GM23338 (cell line): ENCODE data around the gene FBRSL1. TPM values are rescaled to one million over a fixed set of nuclear protein-coding genes. Genes with fewer than 3 reads are reported as not detected.

ENCODE experiments used
- ATAC-seq: fragments of 200-7000 bp; cut with Tn5 transposase; 3 replicates; pipeline ENCODE4 v1.9.1; 2020
- DNase-seq: peaks from one replicate; pipeline ENCODE4 v3.0.0-alpha.2; 2015; ENCODE audit warnings: low spot score
- H2AFZ ChIP-seq: fragments of 200-600 bp; sonication (generic); 2 replicates; pipeline ENCODE4 v1.8.0; 2016; ENCODE audit warnings: antibody characterized with exemption, mild to moderate bottlenecking, moderate library complexity
- H3F3A ChIP-seq: fragments of 200-600 bp; sonication (generic); replicated peaks from 2 replicates; pipeline ENCODE4 v1.8.0; 2017; ENCODE audit warnings: antibody characterized with exemption, mixed run types, low read depth
- H3K27ac ChIP-seq: fragments of 200-600 bp; sonication (generic); 2 replicates; pipeline ENCODE4 v1.6.1; 2016; ENCODE audit warnings: low read depth
- H3K27me3 ChIP-seq: fragments of 200-600 bp; sonication (generic); 2 replicates; pipeline ENCODE4 v1.8.0; 2016; ENCODE audit warnings: mild to moderate bottlenecking, mixed run types, moderate library complexity; ENCODE audit not compliant: insufficient read depth
- H3K36me3 ChIP-seq: fragments of 200-600 bp; sonication (generic); 2 replicates; pipeline ENCODE4 v1.8.0; 2016; ENCODE audit warnings: mild to moderate bottlenecking; ENCODE audit not compliant: insufficient read depth
- H3K4me1 ChIP-seq: fragments of 200-600 bp; sonication (generic); 2 replicates; pipeline ENCODE4 v1.8.0; 2016; ENCODE audit warnings: mild to moderate bottlenecking, moderate library complexity; ENCODE audit not compliant: insufficient read depth
- H3K4me2 ChIP-seq: fragments of 200-600 bp; sonication (generic); 2 replicates; pipeline ENCODE4 v1.7.1; 2017; ENCODE audit warnings: mixed run types
- H3K4me3 ChIP-seq: fragments of 200-600 bp; sonication (generic); 2 replicates; pipeline ENCODE4 v1.6.1; 2016; ENCODE audit warnings: mixed run types
- H3K79me2 ChIP-seq: fragments of 200-600 bp; sonication (generic); replicated peaks from 2 replicates; pipeline ENCODE4 v1.8.0; 2017; ENCODE audit warnings: mild to moderate bottlenecking; ENCODE audit not compliant: insufficient read depth
- H3K9me2 ChIP-seq: fragments of 200-600 bp; sonication (generic); 2 replicates; pipeline ENCODE4 v1.8.0; 2017; ENCODE audit not compliant: insufficient read depth
- H4K20me1 ChIP-seq: fragments of 200-600 bp; sonication (generic); replicated peaks from 2 replicates; pipeline ENCODE4 v1.8.0; 2017; ENCODE audit warnings: mild to moderate bottlenecking; ENCODE audit not compliant: insufficient read depth
- H3K27ac Mint-ChIP-seq: 2 replicates; pipeline ENCODE4 v1.8.0; 2020; ENCODE audit warnings: inconsistent platforms, mild to moderate bottlenecking, moderate library complexity, mixed read lengths
- H3K27me3 Mint-ChIP-seq: 3 replicates; pipeline ENCODE4 v1.8.0; 2022; ENCODE audit warnings: low read depth, mild to moderate bottlenecking, moderate library complexity, mixed read lengths, inconsistent platforms; ENCODE audit not compliant: insufficient read depth, poor library complexity
- H3K36me3 Mint-ChIP-seq: 3 replicates; pipeline ENCODE4 v1.8.0; 2021; ENCODE audit warnings: low read depth, mild to moderate bottlenecking, inconsistent platforms, moderate library complexity, mixed read lengths
- H3K4me1 Mint-ChIP-seq: 3 replicates; pipeline ENCODE4 v1.8.0; 2020; ENCODE audit warnings: mild to moderate bottlenecking, inconsistent platforms, mixed read lengths
- H3K4me3 Mint-ChIP-seq: 3 replicates; pipeline ENCODE4 v1.8.0; 2021; ENCODE audit warnings: moderate library complexity, mild to moderate bottlenecking, inconsistent platforms, mixed read lengths
- H3K9me3 Mint-ChIP-seq: 3 replicates; pipeline ENCODE4 v1.8.0; 2020; ENCODE audit warnings: moderate library complexity, mild to moderate bottlenecking, inconsistent platforms, mixed read lengths
- CREB1 ChIP-seq: fragments of 250-450 bp; sonication (Bioruptor Pico); IDR thresholded peaks from 2 replicates; pipeline ENCODE4 v1.5.0; 2020; ENCODE audit warnings: low read depth, mild to moderate bottlenecking, moderate library complexity
- JUNB ChIP-seq: IDR thresholded peaks from one replicate; pipeline ENCODE4 v1.6.1; 2016; ENCODE audit warnings: antibody characterized with exemption; ENCODE audit not compliant: unreplicated experiment
- NANOG ChIP-seq: IDR thresholded peaks from 2 replicates; pipeline ENCODE4 v1.6.1; 2016; ENCODE audit warnings: antibody characterized with exemption, borderline replicate concordance
- POLR2AphosphoS5 ChIP-seq: IDR thresholded peaks from 2 replicates; pipeline ENCODE4 v1.6.1; 2016; ENCODE audit warnings: antibody characterized with exemption, low read depth
- STAT1 ChIP-seq: IDR thresholded peaks from one replicate; pipeline ENCODE4 v1.6.1; 2016; ENCODE audit warnings: antibody characterized with exemption; ENCODE audit not compliant: unreplicated experiment
- ZNF331 ChIP-seq: fragments of 250-450 bp; sonication (Bioruptor Pico); IDR thresholded peaks from 2 replicates; pipeline ENCODE4 v1.5.0; 2020; ENCODE audit warnings: low read depth, mild to moderate bottlenecking, moderate library complexity
- polyA plus RNA-seq: library from polyadenylated mRNA; unstranded; fragments of >200 nt; fragmentation: Nextera tagmentation; extraction: Ambion mirVana; gene quantifications from 2 replicates; pipeline ENCODE4 v1.2.1, GENCODE V29; 2016
- total RNA-seq: library from RNA; depleted of rRNA; stranded (reverse); fragments of >200 nt; shearing (Covaris generic); gene quantifications from 2 replicates; pipeline ENCODE4 v1.2.3, GENCODE V29; 2014
- TF ChIP-seq, protein P1 (sequence below): fragments of 250-450 bp; sonication (Bioruptor Pico); IDR thresholded peaks from 2 replicates; pipeline ENCODE4 v1.5.0; 2020; ENCODE audit warnings: mild to moderate bottlenecking, moderate library complexity
- TF ChIP-seq, protein P2 (sequence below), 2 experiments: fragments of 200-600 bp in 1 of 2; sonication (generic) in 1 of 2; conservative IDR thresholded peaks; 2 replicates each; pipeline versions ENCODE4 v1.5.1 to v1.6.1; 2016 to 2017; ENCODE audit warnings: antibody characterized with exemption in 2 of 2, low read depth in 2 of 2, mild to moderate bottlenecking in 2 of 2, moderate library complexity in 1 of 2

FBRSL1 gene
- total and polyA plus RNA-seq, 2 experiments from 2014 or later = 37.8 to 89.8 TPM

DNA sequence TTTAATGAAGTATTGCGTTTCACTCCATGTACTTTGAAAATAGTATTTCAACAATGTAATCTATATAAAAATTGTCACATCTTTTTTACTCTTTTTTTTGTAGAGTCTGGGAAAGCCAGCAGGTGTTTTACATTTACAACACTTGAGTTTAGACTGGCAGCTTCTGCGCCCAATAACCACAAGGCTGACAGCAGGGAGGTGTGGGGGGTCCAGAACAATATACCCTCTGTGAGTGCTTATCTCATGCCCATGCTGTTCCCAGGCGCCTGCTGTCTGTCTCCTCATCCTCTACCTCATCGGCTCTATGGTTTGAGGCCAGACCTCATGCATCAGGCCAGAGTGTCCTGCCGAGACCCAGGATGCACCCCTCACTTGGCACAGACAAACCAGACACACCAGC, 24.9 kb downstream of the FBRSL1 start (continued):
- TF ChIP-seq, protein P1, sequence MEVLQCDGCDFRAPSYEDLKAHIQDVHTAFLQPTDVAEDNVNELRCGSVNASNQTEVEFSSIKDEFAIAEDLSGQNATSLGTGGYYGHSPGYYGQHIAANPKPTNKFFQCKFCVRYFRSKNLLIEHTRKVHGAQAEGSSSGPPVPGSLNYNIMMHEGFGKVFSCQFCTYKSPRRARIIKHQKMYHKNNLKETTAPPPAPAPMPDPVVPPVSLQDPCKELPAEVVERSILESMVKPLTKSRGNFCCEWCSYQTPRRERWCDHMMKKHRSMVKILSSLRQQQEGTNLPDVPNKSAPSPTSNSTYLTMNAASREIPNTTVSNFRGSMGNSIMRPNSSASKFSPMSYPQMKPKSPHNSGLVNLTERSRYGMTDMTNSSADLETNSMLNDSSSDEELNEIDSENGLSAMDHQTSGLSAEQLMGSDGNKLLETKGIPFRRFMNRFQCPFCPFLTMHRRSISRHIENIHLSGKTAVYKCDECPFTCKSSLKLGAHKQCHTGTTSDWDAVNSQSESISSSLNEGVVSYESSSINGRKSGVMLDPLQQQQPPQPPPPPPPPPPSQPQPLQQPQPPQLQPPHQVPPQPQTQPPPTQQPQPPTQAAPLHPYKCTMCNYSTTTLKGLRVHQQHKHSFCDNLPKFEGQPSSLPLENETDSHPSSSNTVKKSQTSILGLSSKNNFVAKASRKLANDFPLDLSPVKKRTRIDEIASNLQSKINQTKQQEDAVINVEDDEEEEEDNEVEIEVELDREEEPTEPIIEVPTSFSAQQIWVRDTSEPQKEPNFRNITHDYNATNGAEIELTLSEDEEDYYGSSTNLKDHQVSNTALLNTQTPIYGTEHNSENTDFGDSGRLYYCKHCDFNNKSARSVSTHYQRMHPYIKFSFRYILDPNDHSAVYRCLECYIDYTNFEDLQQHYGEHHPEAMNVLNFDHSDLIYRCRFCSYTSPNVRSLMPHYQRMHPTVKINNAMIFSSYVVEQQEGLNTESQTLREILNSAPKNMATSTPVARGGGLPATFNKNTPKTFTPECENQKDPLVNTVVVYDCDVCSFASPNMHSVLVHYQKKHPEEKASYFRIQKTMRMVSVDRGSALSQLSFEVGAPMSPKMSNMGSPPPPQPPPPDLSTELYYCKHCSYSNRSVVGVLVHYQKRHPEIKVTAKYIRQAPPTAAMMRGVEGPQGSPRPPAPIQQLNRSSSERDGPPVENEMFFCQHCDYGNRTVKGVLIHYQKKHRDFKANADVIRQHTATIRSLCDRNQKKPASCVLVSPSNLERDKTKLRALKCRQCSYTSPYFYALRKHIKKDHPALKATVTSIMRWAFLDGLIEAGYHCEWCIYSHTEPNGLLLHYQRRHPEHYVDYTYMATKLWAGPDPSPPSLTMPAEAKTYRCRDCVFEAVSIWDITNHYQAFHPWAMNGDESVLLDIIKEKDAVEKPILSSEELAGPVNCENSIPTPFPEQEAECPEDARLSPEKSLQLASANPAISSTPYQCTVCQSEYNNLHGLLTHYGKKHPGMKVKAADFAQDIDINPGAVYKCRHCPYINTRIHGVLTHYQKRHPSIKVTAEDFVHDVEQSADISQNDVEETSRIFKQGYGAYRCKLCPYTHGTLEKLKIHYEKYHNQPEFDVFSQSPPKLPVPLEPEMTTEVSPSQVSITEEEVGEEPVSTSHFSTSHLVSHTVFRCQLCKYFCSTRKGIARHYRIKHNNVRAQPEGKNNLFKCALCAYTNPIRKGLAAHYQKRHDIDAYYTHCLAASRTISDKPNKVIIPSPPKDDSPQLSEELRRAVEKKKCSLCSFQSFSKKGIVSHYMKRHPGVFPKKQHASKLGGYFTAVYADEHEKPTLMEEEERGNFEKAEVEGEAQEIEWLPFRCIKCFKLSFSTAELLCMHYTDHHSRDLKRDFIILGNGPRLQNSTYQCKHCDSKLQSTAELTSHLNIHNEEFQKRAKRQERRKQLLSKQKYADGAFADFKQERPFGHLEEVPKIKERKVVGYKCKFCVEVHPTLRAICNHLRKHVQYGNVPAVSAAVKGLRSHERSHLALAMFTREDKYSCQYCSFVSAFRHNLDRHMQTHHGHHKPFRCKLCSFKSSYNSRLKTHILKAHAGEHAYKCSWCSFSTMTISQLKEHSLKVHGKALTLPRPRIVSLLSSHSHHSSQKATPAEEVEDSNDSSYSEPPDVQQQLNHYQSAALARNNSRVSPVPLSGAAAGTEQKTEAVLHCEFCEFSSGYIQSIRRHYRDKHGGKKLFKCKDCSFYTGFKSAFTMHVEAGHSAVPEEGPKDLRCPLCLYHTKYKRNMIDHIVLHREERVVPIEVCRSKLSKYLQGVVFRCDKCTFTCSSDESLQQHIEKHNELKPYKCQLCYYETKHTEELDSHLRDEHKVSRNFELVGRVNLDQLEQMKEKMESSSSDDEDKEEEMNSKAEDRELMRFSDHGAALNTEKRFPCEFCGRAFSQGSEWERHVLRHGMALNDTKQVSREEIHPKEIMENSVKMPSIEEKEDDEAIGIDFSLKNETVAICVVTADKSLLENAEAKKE (CRISPR knock-in tag) = no peak
- TF ChIP-seq STAT1 = no peak

DNA sequence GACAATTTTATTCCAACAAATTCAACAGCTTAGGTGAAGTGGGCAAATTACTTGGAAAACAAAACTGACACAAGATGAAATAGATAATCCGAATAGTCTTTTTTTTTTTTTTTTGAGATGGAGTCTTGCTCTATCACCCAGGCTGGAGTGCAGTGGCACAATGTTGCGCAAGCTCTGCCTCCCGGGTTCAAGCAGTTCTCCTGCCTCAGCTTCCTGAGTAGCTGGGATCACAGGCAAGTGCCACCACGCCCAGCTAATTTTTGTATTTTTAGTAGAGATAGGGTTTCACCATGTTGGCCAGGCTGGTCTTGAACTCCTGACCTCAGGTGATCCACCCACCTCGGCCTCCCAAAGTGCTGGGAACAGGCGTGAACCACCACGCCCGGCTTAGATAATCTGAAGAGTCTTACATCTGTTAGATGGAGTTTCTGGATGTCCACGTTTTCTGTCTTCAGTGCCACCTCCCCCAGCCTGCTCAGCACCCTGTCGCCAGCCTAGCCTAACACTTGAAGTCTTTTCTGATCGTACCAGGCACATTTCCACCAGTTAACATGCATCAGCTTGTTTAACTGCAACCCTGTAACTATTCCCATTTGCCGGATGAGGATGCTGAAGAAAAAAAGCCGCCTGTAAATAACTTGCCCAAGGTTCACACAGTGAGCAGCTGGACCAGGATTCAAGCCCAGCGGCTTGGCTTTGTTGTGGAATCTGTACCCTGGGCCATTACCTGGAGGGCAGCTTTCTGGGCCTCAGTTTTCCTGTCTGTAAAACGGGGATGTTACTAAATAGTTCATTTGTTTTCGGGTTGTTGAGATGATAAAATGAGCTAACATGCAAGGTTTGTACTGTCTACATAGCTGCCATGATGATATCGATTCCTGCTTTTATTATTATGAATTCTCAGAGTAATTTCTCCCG, 26.4 kb downstream of the FBRSL1 start:
- peaks cover 13% of the 10 kb centered on the region; the same call in 1 of the 2 replicates for H3K27me3 ChIP-seq
- Mint-ChIP-seq H3K9me3 (peaks cover 26% of the 10 kb centered on the region), H3K4me3 (no peak overlapping the region), H3K36me3 (peaks cover 23% of the 10 kb centered on the region), H3K27me3 (peaks cover 36% of the 10 kb centered on the region), H3K27ac (no peak overlapping the region), H3K4me1 (no peaks in the 10 kb centered on the region)
- H2AFZ ChIP-seq = no peak overlapping the region
- no peaks in the 10 kb centered on the region for H3K36me3 ChIP-seq
- H3K9me2 ChIP-seq = no peaks in the 10 kb centered on the region
- no peak overlapping the region for H3K4me2 ChIP-seq
- H3K4me1 ChIP-seq = no peaks in the 10 kb centered on the region
- H3K4me3 ChIP-seq = no peak overlapping the region
- H3K79me2 ChIP-seq = no peaks in the 10 kb centered on the region
- H4K20me1 ChIP-seq = no peaks in the 10 kb centered on the region; the same call in 1 of the 2 replicates
- no peaks in the 10 kb centered on the region for H3F3A ChIP-seq
- no peak overlapping the region for H3K27ac ChIP-seq
- ATAC-seq (no peak), DNase-seq (no peak)
- TF ChIP-seq POLR2AphosphoS5 (no peak), JUNB (no peak), NANOG (no peak), CREB1 (CRISPR knock-in tag) (no peak), ZNF331 (CRISPR knock-in tag) (no peak)
- TF ChIP-seq, protein P2, sequence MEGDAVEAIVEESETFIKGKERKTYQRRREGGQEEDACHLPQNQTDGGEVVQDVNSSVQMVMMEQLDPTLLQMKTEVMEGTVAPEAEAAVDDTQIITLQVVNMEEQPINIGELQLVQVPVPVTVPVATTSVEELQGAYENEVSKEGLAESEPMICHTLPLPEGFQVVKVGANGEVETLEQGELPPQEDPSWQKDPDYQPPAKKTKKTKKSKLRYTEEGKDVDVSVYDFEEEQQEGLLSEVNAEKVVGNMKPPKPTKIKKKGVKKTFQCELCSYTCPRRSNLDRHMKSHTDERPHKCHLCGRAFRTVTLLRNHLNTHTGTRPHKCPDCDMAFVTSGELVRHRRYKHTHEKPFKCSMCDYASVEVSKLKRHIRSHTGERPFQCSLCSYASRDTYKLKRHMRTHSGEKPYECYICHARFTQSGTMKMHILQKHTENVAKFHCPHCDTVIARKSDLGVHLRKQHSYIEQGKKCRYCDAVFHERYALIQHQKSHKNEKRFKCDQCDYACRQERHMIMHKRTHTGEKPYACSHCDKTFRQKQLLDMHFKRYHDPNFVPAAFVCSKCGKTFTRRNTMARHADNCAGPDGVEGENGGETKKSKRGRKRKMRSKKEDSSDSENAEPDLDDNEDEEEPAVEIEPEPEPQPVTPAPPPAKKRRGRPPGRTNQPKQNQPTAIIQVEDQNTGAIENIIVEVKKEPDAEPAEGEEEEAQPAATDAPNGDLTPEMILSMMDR (conservative IDR thresholded peaks at IDR 0.05; ENCODE audit: low read depth in 2 of 2) = no peak
